GM12874 (cell line): Measurements from ENCODE around the gene PTPRCAP.

ENCODE experiments used
- TF ChIP-seq, protein P1 (sequence below): IDR thresholded peaks from 2 replicates; pipeline ENCODE4 v1.5.1; 2011; ENCODE audit warnings: low read depth, mild to moderate bottlenecking, control low read depth, low read length, moderate library complexity; ENCODE audit not compliant: insufficient read depth

Gene PTPRCAP

DNA sequence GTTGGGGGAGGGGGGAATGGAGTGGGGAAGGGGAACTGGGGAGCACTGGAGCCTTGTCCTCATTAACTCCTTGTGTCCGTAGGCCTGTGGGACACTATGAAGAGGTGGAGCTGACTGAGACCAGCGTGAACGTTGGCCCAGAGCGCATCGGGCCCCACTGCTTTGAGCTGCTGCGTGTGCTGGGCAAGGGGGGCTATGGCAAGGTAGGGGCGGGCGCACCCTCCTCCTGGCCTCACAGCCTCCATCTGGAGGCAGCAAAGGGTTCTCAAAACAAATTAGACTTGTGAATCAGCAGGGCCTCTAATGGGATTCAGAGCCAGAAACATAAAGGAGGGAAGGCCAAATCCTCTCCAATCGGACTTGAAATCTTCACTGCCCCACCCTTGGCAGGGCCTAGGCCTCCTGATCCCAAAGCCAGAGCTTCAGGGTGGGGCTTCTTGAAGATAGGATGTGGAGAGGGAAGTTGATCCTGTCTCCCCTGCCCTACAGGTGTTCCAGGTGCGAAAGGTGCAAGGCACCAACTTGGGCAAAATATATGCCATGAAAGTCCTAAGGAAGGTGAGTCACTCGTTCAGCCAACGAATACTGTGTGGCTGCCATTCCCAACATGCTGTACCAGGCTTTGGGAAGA lies 8.3 kb downstream of the PTPRCAP start:
- TF ChIP-seq, protein P1, sequence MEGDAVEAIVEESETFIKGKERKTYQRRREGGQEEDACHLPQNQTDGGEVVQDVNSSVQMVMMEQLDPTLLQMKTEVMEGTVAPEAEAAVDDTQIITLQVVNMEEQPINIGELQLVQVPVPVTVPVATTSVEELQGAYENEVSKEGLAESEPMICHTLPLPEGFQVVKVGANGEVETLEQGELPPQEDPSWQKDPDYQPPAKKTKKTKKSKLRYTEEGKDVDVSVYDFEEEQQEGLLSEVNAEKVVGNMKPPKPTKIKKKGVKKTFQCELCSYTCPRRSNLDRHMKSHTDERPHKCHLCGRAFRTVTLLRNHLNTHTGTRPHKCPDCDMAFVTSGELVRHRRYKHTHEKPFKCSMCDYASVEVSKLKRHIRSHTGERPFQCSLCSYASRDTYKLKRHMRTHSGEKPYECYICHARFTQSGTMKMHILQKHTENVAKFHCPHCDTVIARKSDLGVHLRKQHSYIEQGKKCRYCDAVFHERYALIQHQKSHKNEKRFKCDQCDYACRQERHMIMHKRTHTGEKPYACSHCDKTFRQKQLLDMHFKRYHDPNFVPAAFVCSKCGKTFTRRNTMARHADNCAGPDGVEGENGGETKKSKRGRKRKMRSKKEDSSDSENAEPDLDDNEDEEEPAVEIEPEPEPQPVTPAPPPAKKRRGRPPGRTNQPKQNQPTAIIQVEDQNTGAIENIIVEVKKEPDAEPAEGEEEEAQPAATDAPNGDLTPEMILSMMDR, result no peak

DNA sequence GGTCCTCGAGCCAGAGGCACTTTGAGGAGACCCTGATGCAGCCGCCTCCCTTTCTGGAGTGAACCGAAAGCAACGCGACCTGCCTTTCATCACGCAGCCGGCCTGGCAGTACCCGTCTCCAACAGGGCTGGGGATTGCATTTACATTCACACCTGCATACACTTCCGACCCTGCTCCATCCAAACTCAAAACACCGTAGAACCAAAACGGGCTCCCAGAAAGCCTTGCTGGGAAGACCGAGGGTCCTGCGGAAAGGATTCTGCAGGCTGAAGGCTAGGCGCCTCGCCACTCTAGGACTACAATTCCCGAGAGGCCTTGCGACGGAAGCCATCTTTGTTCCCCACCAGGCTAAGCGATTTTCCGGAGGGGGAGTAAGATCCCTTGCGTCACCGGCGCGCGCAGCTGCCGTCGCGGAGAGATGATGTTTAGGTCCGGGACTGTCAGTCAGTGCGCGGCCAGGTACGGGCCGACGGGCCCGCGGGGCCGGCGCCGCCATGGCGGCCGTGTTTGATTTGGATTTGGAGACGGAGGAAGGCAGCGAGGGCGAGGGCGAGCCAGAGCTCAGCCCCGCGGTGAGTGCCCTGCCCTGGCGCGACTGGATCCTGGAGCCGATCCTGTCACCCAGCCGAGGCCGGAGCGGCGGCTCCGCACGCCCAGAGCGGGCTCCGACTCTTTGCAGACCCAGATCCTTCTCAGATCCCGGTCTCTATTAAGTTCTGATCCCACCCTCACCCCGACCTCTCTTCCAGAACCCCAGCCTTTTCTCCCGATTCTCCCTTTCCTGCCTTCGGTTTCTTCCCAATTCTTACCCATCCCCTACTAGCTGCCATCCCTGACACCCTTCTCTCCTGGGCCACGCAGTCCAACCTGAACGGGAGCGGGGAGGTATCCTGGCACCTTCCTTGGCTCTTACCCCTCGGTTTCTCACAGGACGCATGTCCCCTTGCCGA lies 9.2 kb downstream of the PTPRCAP start, which contains the start of gene RPS6KB2:
Gene RPS6KB2 (plus strand): TSS at position 443 of the 950 bp plus-strand sequence. CDS start 52 bp downstream, at position 495.
- TF ChIP-seq, protein P1, result no peak

DNA sequence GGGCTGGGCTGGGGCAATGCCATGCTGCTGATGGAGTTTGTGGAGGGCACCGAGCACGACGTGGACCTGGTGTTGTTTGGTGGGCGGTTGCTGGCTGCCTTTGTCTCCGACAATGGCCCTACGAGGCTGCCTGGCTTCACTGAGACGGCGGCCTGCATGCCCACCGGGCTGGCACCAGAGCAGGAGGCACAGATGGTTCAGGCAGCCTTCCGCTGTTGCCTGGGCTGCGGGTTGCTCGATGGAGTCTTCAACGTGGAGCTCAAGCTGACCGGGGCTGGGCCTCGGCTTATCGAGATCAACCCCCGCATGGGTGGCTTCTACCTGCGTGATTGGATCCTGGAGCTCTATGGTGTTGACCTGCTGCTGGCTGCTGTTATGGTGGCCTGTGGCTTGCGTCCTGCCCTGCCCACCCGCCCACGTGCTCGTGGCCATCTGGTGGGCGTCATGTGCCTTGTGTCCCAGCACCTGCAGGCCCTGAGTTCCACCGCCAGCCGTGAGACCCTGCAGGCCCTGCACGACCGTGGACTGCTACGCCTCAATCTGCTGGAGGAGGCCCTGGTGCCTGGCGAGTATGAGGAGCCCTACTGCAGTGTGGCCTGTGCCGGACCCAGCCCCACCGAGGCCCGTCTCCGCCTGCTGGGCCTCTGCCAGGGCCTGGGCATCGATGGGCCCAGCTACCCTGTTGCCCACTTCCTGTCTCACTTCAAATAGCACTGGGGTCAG lies 13.4 kb downstream of the PTPRCAP start:
- TF ChIP-seq, protein P1, result no peak

DNA sequence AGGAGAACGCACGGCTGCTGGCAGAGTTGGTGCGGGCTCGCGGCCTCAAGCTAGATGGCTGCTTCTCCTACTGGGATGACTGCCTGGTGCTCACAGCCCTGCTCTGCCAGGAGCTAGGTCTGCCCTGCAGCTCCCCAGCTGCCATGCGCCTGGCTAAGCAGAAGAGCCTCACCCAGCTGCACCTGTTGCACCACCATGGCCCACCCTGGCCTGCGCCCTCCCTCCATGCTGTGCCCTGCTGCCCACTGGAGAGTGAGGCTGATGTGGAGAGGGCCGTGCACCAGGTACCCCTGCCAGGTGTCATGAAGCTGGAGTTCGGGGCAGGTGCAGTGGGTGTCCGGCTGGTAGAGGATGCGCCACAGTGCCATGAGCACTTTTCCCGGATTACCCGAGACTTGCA lies 14.0 kb downstream of the PTPRCAP start:
- TF ChIP-seq, protein P1, result no peak

DNA sequence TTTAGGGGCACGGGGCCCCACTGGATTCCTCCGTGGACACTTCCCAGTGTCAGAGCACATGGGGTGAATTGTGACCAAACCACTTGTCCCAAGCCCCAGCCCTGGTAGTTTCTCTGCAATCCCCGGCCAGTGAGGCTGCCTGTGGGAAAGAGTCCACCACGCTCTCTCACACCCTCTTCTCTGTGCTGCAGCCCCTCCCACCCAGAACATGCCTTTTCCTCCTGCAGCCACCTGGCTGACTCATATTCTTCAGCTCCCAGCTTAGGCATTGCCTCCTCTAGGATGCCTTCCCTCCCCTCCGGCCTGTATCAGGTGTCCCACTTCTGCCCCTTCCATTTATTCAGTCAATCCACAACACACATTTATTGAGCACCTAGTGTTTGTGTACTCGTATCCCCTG lies 14.6 kb downstream of the PTPRCAP start:
- TF ChIP-seq, protein P1, result no peak

DNA sequence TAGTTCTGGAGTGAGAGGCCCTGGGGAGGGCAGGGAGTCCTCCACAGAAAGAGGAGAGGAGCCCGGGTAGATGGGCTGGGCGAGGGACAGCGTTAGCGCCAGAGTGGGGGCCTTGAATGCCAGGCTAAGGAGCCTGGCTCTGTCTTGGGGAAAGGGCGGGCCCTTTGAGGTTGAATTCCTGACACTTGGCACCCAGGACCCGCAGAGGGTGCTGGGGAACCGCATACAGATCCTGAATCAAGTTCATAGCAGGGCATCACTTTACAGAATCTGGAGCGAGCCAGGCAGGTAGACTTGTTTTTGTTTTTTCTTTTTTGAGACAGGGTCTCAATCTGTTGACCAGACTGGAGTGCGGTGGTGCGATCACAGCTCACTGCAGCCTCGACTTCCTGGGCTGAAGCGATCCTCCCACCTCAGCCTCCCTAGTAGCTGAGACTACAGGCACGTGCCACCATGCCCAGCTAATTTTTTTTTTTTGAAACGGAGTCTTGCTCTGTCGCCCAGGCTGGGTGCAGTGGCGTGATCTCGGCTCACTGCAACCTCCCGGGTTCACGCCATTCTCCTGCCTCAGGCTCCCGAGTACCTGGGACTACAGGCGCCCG lies 16.0 kb downstream of the PTPRCAP start:
- TF ChIP-seq, protein P1, result no peak
